ENCODE data around the gene FNIP1.

DNA sequence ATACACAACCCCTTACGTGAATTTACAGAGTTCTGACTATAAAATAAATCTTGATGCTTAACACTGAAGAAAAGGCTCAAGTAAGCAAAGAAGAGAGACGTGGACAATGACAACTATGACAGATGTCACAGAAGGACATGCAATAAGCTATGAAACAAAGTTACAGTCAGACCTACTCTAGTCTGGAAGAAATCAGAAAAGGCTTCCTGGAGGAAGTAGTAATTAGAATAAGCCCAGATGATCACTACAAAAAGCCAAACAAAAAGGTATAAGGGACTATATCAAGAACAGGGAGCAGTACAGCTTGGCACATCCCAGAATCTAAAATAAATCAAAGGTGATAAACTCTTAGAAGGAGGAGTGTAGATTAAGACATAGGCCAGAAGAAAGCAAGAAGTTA, 6.3 kb downstream of the FNIP1 start:
- no peak for TF ChIP-seq POLR2A (IDR thresholded peaks at IDR 0.05)
- no peak for TF ChIP-seq CTCF (IDR thresholded peaks at IDR 0.05)
- no peak for TF ChIP-seq POLR2AphosphoS5 (IDR thresholded peaks at IDR 0.05; ENCODE audit: insufficient read depth in 1 of 2, low read depth in 1 of 2)

All from vagina (tissue), 2 donors.